Endothelial cell of umbilical vein (primary cell): ENCODE data around the gene TMC2.

Experiments
- CTCF ChIP-seq, 2 donors: IDR thresholded peaks; 1 replicate in 1 of 2; 2 replicates in 1 of 2; pipeline ENCODE4 v1.5.1; 2011; ENCODE audit warnings: low read length in 2 of 2, mild to moderate bottlenecking in 2 of 2, moderate library complexity in 2 of 2, control low read depth in 1 of 2, inconsistent platforms in 1 of 2, low read depth in 1 of 2; ENCODE audit not compliant: insufficient read depth in 1 of 2; ENCODE audit errors: extremely low read depth in 1 of 2
- POLR2AphosphoS5 ChIP-seq: IDR thresholded peaks from 2 replicates; pipeline ENCODE4 v1.6.1; 2012; ENCODE audit warnings: low read depth, mild to moderate bottlenecking, control low read depth, low read length, moderate library complexity; ENCODE audit not compliant: insufficient read depth

- no peak for TF ChIP-seq CTCF (IDR thresholded peaks at IDR 0.05; ENCODE audit: extremely low read depth in 1 of 2, insufficient read depth in 1 of 2, low read depth in 1 of 2, low read length in 2 of 2)
- TF ChIP-seq POLR2AphosphoS5 = no peak
Measured at GRCh38 chr20:2663364-2663886, 127.1 kb downstream of the TMC2 start.
